ENCODE results near the gene STX16.

The STX16 gene

GRCh38 chr20:58650776-58651558, at the start of gene STX16:
Gene STX16 (plus strand): TSS chr20:58651283. CDS start chr20:58652007, 724 bp downstream.
- peak; percentile 36 to 93 (median 81) for DNase-seq

GRCh38 chr20:58602124-58602523, 49.0 kb upstream of the STX16 start:
- no peak for DNase-seq

DNA sequence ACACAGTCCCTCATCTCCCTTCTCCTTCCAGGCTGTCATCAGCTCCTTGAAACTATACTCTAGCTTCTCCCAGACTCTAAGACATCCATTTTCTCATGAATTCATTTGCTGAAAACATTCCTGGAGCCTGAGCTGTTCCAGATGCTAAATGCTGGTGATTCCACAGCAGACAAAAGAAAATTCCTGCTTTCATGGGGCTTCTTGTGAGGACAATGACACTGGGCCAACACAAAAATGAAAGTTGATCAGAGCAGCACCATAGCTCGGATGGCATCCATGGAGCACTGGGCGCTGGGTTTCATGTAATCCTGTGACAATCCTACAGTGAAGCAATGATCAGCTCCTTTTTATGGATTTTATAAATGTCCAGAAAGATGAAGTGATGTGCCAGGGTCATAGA, 47.4 kb upstream of the STX16 start:
- DNase-seq = no peak

DNA sequence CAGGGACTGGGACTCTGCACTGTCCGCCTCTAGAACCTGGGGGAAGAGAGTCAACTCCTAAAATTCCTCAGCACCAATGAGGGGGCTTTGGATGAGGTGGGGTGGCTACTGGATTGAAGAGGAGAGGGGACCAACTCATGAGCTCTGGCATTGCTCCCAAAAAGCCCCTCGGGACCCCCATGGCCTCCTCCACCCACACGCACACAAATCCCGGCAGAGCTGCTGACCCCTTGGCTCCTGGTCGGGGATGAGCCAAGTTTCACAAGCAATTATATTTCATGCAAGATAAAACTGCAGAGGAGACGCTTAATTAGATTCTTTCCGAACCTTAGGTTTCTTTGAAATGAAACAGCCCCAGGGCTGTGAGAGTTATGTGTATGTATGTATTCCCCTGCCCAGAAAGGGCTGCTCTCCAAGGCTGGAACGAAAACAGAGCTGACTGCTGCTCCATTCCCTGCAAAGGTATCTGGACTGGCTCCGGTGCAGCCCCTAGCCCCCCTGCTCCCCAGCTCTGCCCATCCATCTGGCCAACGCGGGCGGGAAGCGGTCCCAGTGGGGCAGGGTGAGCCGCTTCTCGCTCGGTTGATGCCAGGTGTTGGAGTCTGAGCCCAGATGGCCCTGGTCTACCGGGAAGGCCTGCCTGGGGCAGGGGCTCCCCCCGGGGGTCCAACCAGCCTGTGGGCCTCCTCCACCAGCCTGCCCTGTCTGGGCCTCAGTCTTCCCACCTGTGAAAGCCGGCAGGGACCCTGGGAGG, 46.8 kb upstream of the STX16 start:
- DNase-seq = no peak

DNA sequence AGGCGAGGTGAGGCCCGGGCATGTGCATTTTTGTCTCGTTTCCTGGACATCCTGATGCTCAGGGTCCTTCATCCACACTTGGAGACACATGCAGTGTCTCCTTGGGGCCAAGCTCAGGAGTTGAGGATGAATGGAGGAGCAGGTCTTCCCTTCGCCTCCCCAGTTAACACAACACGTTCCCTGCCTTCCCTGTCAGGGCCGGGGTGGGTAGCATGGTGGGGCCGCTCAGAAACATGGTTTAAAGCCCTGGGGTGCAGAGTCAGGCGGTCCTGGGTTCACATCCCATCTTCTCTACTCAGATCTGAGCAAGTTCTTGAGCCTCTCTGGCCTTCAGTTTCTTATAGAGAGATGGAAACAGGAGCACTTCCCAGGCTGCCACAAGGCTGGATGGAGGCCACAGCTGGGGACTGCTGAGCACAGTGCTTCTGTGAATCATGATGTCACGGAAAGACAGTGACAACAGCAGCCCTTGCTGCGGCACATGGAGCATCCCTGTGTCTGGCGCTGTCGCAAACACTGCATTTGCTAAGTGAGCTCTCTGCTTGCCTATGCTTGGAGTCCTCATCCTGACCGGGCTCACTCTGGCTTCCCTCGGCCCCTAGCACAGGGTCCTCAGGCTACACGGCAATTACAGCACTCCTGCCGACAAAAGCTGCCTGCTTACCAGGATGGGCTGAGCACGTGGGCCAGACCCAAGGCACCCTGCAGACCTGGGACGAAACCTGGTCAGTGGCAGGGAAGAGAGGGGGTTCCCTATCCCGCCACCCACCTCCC, 45.6 kb upstream of the STX16 start:
- no peak for DNase-seq

GRCh38 chr20:58606184-58606583, 44.9 kb upstream of the STX16 start:
- DNase-seq = no peak

DNA sequence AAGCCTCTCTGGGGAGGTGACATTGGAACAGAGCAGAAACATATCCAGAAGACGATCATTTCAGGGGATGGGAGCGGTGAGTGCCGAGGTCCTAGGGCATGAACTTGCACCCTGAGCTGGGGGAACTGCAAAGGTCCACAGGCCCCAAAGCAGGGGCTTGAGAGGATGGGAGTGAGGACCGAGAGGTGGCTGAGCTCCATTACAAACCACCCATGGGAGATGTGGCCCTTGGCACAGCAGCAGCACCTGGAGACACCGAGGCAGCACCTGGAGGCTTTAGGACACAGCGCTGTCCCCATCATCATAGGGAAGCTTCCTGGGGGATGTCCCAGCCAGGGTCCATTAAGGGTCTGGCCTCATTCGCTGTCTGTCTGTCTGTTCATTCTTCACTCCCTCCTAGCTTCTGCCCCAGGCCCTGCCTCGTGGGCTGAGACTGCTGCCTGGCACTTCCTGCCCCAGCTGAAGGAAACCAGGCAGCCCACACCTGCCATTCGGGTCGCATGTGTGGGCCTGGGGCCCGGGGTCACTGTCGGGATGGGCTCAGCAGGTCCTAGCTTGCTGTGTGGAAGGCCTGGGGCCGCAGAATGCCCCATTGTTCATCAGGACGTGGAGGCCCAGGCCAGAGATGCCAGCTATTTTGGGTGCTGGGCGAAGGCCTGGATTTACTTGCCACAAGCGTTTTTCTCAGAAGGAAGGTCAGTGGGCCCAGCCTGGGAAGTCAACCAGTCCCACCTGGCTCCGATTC, 42.8 kb upstream of the STX16 start:
- DNase-seq = no peak

GRCh38 chr20:58609026-58609425, 42.1 kb upstream of the STX16 start:
- DNase-seq = no peak

DNA sequence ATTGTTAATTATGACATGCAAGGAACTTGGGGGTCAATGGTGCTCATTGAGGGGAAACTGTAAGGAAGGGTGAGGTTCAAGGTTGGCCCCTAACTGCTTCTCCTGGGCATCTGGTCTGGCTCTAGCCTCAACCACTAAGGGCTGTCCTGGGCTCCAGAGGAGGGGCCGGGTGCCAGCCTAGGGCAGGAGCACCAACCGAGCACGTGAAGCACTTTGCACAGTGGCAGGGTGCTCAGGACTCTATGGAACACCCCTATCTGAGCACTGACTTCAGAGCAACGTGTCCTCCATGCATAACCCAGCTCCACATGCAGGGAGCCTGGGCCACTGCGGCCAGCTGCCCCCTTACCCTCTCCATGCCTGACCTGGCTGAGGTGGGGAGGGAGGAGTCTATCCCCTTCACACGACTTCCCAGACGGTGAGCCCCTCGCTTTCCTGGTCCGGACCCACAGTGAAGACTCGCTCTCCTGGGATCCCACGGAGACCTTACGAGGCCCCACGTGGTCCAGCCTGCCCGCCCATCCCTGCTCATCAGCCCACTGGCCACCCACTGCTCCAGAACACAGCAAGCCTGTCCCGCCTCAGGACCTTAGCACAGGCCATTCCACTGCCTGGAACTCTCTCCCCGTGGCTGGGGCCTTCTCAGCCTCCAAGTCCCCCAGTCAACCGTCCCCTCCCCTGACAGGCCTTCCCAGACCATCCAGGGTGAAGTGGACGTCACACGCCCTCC, 40.8 kb upstream of the STX16 start:
- DNase-seq = no peak

GRCh38 chr20:58610811-58611210, 40.3 kb upstream of the STX16 start:
- DNase-seq = no peak

GRCh38 chr20:58611236-58612030, 39.6 kb upstream of the STX16 start:
- peak in 1 of 51 donors; percentile 22 for DNase-seq

DNA sequence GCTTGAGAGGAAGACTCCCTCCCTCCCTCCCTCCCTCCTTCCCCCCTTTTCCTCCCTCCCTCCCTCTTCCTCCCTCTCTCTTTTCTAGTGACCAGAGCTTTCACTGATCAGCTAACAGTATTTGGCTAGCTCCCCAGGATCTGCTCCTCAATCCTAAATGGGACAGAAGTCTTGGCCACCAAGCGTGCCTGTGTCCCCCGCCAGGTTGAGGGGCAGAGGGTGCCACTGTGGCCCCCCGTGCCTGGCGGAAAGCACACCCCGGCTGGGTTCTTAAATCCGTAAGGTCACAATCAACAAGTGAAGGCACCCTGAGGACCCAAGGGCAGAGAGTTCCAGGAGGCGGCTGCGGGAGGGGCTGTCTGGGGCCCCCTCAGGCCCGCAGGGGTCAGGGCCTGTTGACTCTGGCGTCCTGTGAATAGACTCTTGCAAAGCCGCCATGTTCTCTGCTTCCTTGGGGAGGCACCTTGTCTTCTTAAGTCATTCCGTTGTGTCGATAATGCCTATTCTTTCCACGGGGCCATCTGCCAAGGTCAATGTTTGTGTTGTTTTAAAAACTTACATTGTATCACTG, 38.9 kb upstream of the STX16 start:
- DNase-seq = peak in 3 of 51 donors; percentile 15 to 28 (median 16)

GRCh38 chr20:58613061-58613854, 37.8 kb upstream of the STX16 start:
- DNase-seq = peak in 1 of 51 donors; percentile 6

DNA sequence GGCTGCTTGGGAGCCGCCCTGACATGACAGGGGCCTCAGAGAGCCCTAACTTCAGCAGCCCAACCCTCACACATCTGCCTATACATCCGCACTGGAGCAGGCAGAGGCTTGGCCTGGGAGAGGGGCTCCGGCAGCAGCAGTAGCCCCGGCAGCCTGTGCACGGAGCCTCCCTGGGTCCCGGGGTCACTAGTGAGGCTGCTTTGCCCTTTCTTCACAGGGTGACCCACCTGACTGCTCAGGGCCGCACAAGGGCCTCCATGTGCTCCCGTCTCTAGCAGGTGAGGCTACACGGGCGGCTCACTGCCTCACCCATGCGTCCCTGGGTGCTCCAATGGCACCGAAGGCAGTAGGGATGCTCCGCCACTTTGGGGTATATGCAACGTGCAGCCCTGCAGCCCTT, 36.7 kb upstream of the STX16 start:
- no peak for DNase-seq

- no peak for DNase-seq
Measured at GRCh38 chr20:58614984-58615760, 35.9 kb upstream of the STX16 start.

DNA sequence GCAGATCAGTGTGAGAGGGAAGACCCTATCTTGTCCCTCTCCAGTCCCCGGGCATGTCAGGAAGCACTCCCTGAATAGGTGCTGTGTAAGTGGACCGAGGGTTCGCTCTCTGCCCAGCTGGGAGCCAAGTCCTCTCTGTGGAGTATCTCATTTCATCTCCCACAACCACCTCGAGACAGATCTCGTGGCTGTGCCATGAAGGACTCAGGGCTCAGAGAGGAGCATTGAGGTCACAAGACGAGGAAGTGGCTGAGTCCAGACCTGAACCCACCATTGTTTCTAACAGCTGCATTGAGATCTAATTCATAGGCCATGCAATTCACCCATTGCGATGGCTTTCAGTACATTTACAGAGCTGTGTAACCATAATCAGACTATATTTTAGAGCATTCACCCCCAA, 34.7 kb upstream of the STX16 start:
- DNase-seq = no peak

DNA sequence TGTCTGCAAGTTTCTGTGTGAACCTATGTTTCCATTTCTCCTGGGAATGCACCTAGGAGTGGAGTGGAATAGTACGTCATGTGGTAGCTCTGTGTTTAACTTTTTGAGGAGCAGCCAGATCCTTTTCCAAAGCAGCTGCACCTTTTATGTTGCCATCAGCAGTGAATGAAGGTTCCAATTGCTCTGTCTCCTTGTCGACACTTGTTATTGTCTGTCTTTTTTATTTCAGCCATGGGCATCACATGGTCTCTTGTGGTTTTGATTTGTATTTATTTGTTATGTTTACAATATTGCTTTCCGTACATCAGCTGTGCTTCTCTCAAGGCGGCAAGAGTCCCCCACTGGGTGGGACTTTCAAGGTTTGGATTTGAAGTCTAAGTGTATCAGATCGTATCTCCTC, 33.9 kb upstream of the STX16 start:
- no peak for DNase-seq

All from hypothalamus (tissue), 51 donors.